Glutamatergic neuron (in vitro differentiated cells): ENCODE data around the gene DPYSL4. TPM values are rescaled to one million over a fixed set of nuclear protein-coding genes. Genes with fewer than 3 reads are reported as not detected.

Source experiments
- DNase-seq: peaks from one replicate; pipeline ENCODE4 v3.0.0; 2022
- H3K27ac Mint-ChIP-seq: one replicate; pipeline ENCODE4 v1.8.0; 2020; ENCODE audit warnings: mild to moderate bottlenecking, mixed read lengths, inconsistent platforms; ENCODE audit not compliant: unreplicated experiment
- H3K27me3 Mint-ChIP-seq: one replicate; pipeline ENCODE4 v1.8.0; 2020; ENCODE audit warnings: mild to moderate bottlenecking, moderate library complexity, mixed read lengths, inconsistent platforms; ENCODE audit not compliant: unreplicated experiment
- H3K36me3 Mint-ChIP-seq: one replicate; pipeline ENCODE4 v1.8.0; 2020; ENCODE audit warnings: mild to moderate bottlenecking, mixed read lengths, inconsistent platforms; ENCODE audit not compliant: unreplicated experiment
- H3K4me1 Mint-ChIP-seq: one replicate; pipeline ENCODE4 v1.8.0; 2020; ENCODE audit warnings: mild to moderate bottlenecking, low read depth, mixed read lengths, inconsistent platforms; ENCODE audit not compliant: unreplicated experiment
- H3K4me3 Mint-ChIP-seq: one replicate; pipeline ENCODE4 v1.8.0; 2020; ENCODE audit warnings: mild to moderate bottlenecking, mixed read lengths, inconsistent platforms; ENCODE audit not compliant: unreplicated experiment
- H3K9me3 Mint-ChIP-seq: one replicate; pipeline ENCODE4 v1.8.0; 2020; ENCODE audit warnings: mild to moderate bottlenecking, moderate library complexity, mixed read lengths, inconsistent platforms; ENCODE audit not compliant: unreplicated experiment
- total RNA-seq: library from RNA; stranded (reverse); fragmentation: NEBNext Ultra II Directional; extraction: Animal tissue kit (Norgen Biotek cat#: 25700); gene quantifications from one replicate; pipeline ENCODE4 v1.2.1, GENCODE V29; 2021; ENCODE audit not compliant: unreplicated experiment
- TF ChIP-seq, protein P1 (sequence below): fragments of 200-600 bp; sonication (generic); IDR thresholded peaks from one replicate; pipeline ENCODE4 v1.5.0; 2021; ENCODE audit not compliant: partially characterized antibody, unreplicated experiment

Gene DPYSL4
- total RNA-seq, 1 donor from 2014 or later = 402 TPM

DNA sequence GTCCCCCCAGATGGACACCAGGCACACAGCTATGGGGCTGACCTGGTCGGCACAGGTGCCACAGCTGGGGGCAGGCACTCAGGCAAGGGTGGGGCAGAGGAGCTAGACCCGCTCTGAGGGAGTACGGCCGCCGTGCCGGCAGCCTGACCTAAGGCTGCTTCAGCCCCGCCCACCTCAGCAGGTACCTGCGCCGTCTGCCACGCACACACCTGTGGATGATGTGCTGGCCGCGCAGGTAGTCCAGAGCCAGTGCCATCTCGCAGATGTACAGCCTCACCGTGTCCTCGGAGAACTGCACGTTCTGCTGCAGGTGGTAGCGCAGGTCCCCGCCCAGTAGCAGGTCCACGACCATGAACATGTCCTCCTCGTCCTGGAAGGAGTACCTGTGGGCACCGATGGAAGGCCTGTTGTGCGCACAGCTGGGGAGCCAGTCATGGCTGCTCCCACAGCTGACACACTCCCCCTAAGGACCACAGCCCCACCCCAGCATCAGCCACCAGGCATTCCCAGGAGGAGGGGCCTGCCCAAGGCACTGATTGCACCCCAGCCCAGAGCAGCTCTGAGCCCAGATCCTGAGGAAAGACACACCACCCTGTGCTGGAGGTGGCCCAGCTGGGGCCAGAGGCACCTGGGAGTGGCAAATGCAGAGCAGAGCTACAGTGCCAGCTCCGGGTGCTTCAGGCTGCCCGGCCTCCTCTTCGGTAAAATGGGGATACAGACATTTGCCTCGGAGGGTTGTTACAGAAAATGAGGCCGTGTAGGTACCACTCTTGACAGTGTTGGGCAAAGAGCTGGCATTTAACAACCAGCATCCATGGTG, 40.0 kb downstream of the DPYSL4 start:
- TF ChIP-seq, protein P1, sequence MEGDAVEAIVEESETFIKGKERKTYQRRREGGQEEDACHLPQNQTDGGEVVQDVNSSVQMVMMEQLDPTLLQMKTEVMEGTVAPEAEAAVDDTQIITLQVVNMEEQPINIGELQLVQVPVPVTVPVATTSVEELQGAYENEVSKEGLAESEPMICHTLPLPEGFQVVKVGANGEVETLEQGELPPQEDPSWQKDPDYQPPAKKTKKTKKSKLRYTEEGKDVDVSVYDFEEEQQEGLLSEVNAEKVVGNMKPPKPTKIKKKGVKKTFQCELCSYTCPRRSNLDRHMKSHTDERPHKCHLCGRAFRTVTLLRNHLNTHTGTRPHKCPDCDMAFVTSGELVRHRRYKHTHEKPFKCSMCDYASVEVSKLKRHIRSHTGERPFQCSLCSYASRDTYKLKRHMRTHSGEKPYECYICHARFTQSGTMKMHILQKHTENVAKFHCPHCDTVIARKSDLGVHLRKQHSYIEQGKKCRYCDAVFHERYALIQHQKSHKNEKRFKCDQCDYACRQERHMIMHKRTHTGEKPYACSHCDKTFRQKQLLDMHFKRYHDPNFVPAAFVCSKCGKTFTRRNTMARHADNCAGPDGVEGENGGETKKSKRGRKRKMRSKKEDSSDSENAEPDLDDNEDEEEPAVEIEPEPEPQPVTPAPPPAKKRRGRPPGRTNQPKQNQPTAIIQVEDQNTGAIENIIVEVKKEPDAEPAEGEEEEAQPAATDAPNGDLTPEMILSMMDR = no peak
- Mint-ChIP-seq H3K4me1 (peaks cover 15% of the 10 kb centered on the region), H3K27me3 (peaks cover 16% of the 10 kb centered on the region), H3K9me3 (peaks cover 20% of the 10 kb centered on the region), H3K36me3 (peaks cover 6% of the 10 kb centered on the region), H3K27ac (peak overlapping the region; percentile 25), H3K4me3 (peak overlapping the region; percentile 21)
- no peak for DNase-seq

DNA sequence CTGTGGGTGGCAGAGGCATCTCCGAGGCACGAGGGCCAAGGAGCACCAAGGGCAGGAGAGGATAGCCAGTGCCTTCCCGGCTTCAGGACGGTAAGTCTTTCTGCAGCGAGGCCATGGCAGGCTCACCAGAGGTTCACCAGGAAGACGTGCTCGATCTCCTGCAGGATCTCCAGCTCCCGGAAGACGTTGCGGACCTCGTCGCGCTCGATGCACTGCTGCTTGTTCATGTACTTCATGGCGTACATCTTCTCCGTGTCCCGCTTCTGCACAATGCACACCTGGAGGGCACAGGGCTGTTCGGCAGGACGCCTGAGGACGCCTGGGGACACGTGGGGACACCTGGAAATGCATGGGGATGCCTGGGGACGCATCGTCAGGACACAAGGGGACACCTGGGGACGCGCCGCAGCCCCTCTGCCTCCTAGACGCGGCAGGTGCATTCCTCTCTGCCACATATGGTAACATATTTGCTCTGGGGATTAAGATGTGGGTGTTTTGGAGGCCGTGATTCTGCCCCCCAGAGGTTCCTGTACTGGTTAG, 41.2 kb downstream of the DPYSL4 start:
- Mint-ChIP-seq H3K9me3 (peaks cover 21% of the 10 kb centered on the region), H3K4me1 (peaks cover 17% of the 10 kb centered on the region), H3K36me3 (peaks cover 6% of the 10 kb centered on the region), H3K4me3 (no peak overlapping the region), H3K27me3 (peaks cover 17% of the 10 kb centered on the region), H3K27ac (no peak overlapping the region)
- TF ChIP-seq, protein P1 = no peak
- no peak for DNase-seq

DNA sequence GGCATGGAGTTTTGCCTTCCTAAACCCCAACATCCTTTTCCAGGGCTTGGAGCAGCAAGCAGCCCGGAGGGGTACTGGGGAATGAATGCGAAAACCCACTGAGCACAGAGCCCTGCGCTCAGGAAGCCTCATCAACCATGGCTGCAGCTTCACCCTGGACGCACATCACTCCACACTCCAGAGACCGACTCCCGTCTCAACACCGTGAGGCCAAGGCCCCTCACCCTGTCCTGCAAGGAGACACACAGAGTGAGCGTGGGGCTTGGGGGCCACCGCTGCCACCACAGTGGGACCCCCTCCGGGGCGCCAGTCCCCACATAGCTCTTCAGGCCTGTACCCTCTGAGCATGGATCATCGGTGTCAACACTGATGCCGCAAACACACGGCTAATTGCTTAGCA, 41.9 kb downstream of the DPYSL4 start:
- no peak for DNase-seq
- TF ChIP-seq, protein P1 = no peak
- H3K9me3 Mint-ChIP-seq = peaks cover 21% of the 10 kb centered on the region
- no peak overlapping the region for H3K4me3 Mint-ChIP-seq
- H3K4me1 Mint-ChIP-seq = peaks cover 17% of the 10 kb centered on the region
- H3K27me3 Mint-ChIP-seq = peaks cover 17% of the 10 kb centered on the region
- H3K27ac Mint-ChIP-seq = no peak overlapping the region
- peaks cover 6% of the 10 kb centered on the region for H3K36me3 Mint-ChIP-seq

DNA sequence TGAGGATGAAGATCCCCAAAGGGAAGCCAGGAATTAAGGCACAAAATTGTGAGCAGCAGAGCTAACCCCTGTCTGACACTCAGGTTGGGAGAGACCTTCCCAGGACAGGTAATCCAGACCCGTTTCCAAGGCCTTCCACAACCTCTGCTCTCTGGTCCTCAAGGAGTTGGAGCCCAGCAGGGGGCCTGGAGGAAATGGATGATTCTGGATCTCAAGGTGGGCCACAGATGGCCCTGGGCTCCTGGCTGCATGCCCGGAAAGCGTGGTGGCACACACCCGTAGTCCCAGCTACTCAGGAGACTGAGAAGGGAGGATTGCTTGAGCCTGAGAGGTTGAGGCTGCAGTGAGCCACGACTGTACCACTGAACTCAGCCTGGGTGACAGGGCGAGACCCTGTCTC, 42.3 kb downstream of the DPYSL4 start:
- H3K4me3 Mint-ChIP-seq = no peak overlapping the region
- H3K36me3 Mint-ChIP-seq = peaks cover 6% of the 10 kb centered on the region
- H3K9me3 Mint-ChIP-seq = peaks cover 21% of the 10 kb centered on the region
- peaks cover 19% of the 10 kb centered on the region for H3K27me3 Mint-ChIP-seq
- H3K27ac Mint-ChIP-seq = no peak overlapping the region
- H3K4me1 Mint-ChIP-seq = peaks cover 16% of the 10 kb centered on the region
- no peak for DNase-seq
- TF ChIP-seq, protein P1 = no peak
